Measurements from ENCODE around the gene KCNQ1. TPM values are rescaled to one million over a fixed set of nuclear protein-coding genes. Genes with fewer than 3 reads are reported as not detected.

The KCNQ1 gene
- total and polyA plus RNA-seq, 2 of the 13 experiments (the other 11 are each of a cell fraction or from before 2014, with no cell fraction given), result 0.02 to 0.08 TPM

GRCh38 chr11:2649400-2649799, 204.6 kb downstream of the KCNQ1 start (continued):
- TF ChIP-seq POLR2A (IDR thresholded peaks at IDR 0.05; ENCODE audit: insufficient read depth in 1 of 2, low read depth in 2 of 2, low read length in 2 of 2) (0 out of 4 replicates have a peak, but pooled peaks of 1 of the 2 experiments have one; percentile 31), ZNF367 (CRISPR knock-in tag; IDR thresholded peaks at IDR 0.05; ENCODE audit: borderline replicate concordance) (no peak), ZNF136 (CRISPR knock-in tag; IDR thresholded peaks at IDR 0.05; ENCODE audit: low read depth) (peak; percentile 98), REXO4 (CRISPR knock-in tag; IDR thresholded peaks at IDR 0.05; ENCODE audit: borderline replicate concordance) (no peak)

- Histone ChIP-seq H3K4me3 (replicated peaks in 1 of 3; ENCODE audit: insufficient read depth in 1 of 3, low read depth in 2 of 3, low read length in 3 of 3) (no peak overlapping the region), H4K20me1 (ENCODE audit: insufficient read depth, low read length) (peaks cover 4% of the 10 kb centered on the region; the same call in 1 of the 2 replicates), H3K4me1 (ENCODE audit: insufficient read depth, low read length) (no peaks in the 10 kb centered on the region), H3K27me3 (ENCODE audit: control insufficient read depth in 1 of 2, insufficient read depth in 2 of 2, low read length in 2 of 2) (no peaks in the 10 kb centered on the region), H3K27ac (ENCODE audit: extremely low read length, insufficient read depth, low read length) (no peak overlapping the region), H3K9ac (ENCODE audit: insufficient read depth, low read depth, low read length) (no peak overlapping the region), H2AFZ (ENCODE audit: low read length) (no peak overlapping the region), H3K79me2 (ENCODE audit: insufficient read depth, low read length) (no peaks in the 10 kb centered on the region), H3K9me3 (ENCODE audit: low read length) (peaks cover 100% of the 10 kb centered on the region), H3K36me3 (replicated peaks in 1 of 2; ENCODE audit: control insufficient read depth in 1 of 2, insufficient read depth in 2 of 2, low read length in 2 of 2) (0 out of 5 replicates have a peak, but pooled peaks cover 1 to 4% of the 10 kb centered on the region in 2 experiments), H3K4me2 (ENCODE audit: low read depth, low read length) (no peak overlapping the region)
- ChIA-PET POLR2A (no interaction called here), CTCF (ENCODE audit: low intra/inter-chr PET ratio, low total read pairs) (no interaction called here)
- intact Hi-C loops (cut with micrococcal nuclease; ENCODE audit: unreplicated experiment), result loop anchor here (5.0 kb wide), 1 partner anchor 118 kb away; no protein-coding TSS in a partner anchor
- no TSS peak for BruUV-seq (replicated peaks)
- WGBS (ENCODE audit: low lambda C conversion rate), result 100% methylated on average over 2 of the region's 2 CpGs
- in situ Hi-C loops (cut with HindIII; ENCODE audit: extremely low pct_ligation_motif_present, low pct_unique_long_range_greater_than_20kb), result no loop called here
- no peak for FAIRE-seq
- DNase-seq (ENCODE audit: low spot score), result no peak
- no peak for ATAC-seq
- TF ChIP-seq SRSF4 (IDR thresholded peaks at IDR 0.05; ENCODE audit: low read depth, low read length, poor library complexity, severe bottlenecking) (peak; percentile 61), KDM6A (CRISPR knock-in tag; IDR thresholded peaks at IDR 0.05; ENCODE audit: low read depth) (no peak), JDP2 (CRISPR knock-in tag; IDR thresholded peaks at IDR 0.05; ENCODE audit: borderline replicate concordance) (no peak), ZNF564 (CRISPR knock-in tag; IDR thresholded peaks at IDR 0.05) (no peak), IRX3 (CRISPR knock-in tag; IDR thresholded peaks at IDR 0.05; ENCODE audit: borderline replicate concordance, low read depth) (no peak), NFIC (IDR thresholded peaks at IDR 0.05; ENCODE audit: low read length) (no peak), GPN1 (CRISPR knock-in tag; IDR thresholded peaks at IDR 0.05; ENCODE audit: borderline replicate concordance) (no peak), ZNF567 (CRISPR knock-in tag; IDR thresholded peaks at IDR 0.05; ENCODE audit: borderline replicate concordance) (no peak), ZNF629 (CRISPR knock-in tag; conservative IDR thresholded peaks at IDR 0.05) (0 out of 2 replicates have a peak, but pooled peaks have one; percentile 0), PTBP1 (IDR thresholded peaks at IDR 0.05; ENCODE audit: low read depth, low read length, poor library complexity, severe bottlenecking) (no peak), ZNF772 (CRISPR knock-in tag; IDR thresholded peaks at IDR 0.05) (no peak), NFKBIZ (CRISPR knock-in tag; IDR thresholded peaks at IDR 0.05) (no peak), TRIM24 (CRISPR knock-in tag; IDR thresholded peaks at IDR 0.05) (no peak), ZNF496 (CRISPR knock-in tag; IDR thresholded peaks at IDR 0.05; ENCODE audit: insufficient replicate concordance) (no peak), AGO2 (optimal IDR thresholded peaks at IDR 0.05; ENCODE audit: low read depth, low read length) (peak; percentile 7), ZNF205 (CRISPR knock-in tag; IDR thresholded peaks at IDR 0.05) (no peak), ARID2 (CRISPR knock-in tag; IDR thresholded peaks at IDR 0.05; ENCODE audit: borderline replicate concordance) (no peak), RCOR2 (CRISPR knock-in tag; IDR thresholded peaks at IDR 0.05) (no peak), SP2 (CRISPR knock-in tag; IDR thresholded peaks at IDR 0.05) (no peak)
- TF ChIP-seq, protein P1, sequence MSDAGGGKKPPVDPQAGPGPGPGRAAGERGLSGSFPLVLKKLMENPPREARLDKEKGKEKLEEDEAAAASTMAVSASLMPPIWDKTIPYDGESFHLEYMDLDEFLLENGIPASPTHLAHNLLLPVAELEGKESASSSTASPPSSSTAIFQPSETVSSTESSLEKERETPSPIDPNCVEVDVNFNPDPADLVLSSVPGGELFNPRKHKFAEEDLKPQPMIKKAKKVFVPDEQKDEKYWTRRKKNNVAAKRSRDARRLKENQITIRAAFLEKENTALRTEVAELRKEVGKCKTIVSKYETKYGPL (CRISPR knock-in tag; IDR thresholded peaks at IDR 0.05), result no peak
- TF ChIP-seq, protein P2, sequence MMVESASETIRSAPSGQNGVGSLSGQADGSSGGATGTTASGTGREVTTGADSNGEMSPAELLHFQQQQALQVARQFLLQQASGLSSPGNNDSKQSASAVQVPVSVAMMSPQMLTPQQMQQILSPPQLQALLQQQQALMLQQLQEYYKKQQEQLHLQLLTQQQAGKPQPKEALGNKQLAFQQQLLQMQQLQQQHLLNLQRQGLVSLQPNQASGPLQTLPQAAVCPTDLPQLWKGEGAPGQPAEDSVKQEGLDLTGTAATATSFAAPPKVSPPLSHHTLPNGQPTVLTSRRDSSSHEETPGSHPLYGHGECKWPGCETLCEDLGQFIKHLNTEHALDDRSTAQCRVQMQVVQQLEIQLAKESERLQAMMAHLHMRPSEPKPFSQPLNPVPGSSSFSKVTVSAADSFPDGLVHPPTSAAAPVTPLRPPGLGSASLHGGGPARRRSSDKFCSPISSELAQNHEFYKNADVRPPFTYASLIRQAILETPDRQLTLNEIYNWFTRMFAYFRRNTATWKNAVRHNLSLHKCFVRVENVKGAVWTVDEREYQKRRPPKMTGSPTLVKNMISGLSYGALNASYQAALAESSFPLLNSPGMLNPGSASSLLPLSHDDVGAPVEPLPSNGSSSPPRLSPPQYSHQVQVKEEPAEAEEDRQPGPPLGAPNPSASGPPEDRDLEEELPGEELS (CRISPR knock-in tag; IDR thresholded peaks at IDR 0.05), result no peak
These were observed 205.0 kb downstream of the KCNQ1 start for GRCh38 chr11:2649848-2650247.

Measured in HepG2 (cell line).